ENCODE results near the gene AFDN. TPM values are rescaled to one million over a fixed set of nuclear protein-coding genes. Genes with fewer than 3 reads are reported as not detected.

AFDN gene
- total RNA-seq, 3 donors from 2014 or later, result 93.1 to 292 (median 170) TPM

GRCh38 chr6:167795874-167796191 is 30.9 kb upstream of the AFDN start:
- Histone ChIP-seq H3K27ac (peak overlapping the region in 1 of 2 donors; percentile 63), H3K4me3 (peak overlapping the region; percentile 34 to 66 (median 41)), H3K4me1 (peaks cover 3 to 10% of the 10 kb centered on the region in 2 donors), H3K36me3 (no peaks in the 10 kb centered on the region), H3K27me3 (no peaks in the 10 kb centered on the region), H3K9me3 (no peaks in the 10 kb centered on the region)
- DNase-seq (ENCODE audit: low spot score in 2 of 2), result no peak
- intact Hi-C loops (cut with DNase I; ENCODE audit: low total_unique reads), result no loop called here
- TF ChIP-seq CTCF (IDR thresholded peaks at IDR 0.05) (no peak), POLR2A (IDR thresholded peaks at IDR 0.05) (no peak), POLR2AphosphoS5 (IDR thresholded peaks at IDR 0.05) (no peak)

GRCh38 chr6:167796192-167796981 is 30.3 kb upstream of the AFDN start:
- H3K36me3 ChIP-seq, result no peaks in the 10 kb centered on the region
- H3K27me3 ChIP-seq, result no peaks in the 10 kb centered on the region
- peak overlapping the region in 1 of 2 donors; percentile 63 for H3K27ac ChIP-seq
- intact Hi-C loops (cut with DNase I; ENCODE audit: low total_unique reads), result no loop called here
- no peak for TF ChIP-seq POLR2AphosphoS5 (IDR thresholded peaks at IDR 0.05)
- no peak for TF ChIP-seq CTCF (IDR thresholded peaks at IDR 0.05)
- TF ChIP-seq POLR2A (IDR thresholded peaks at IDR 0.05), result no peak
- H3K9me3 ChIP-seq, result no peaks in the 10 kb centered on the region
- H3K4me1 ChIP-seq, result peaks cover 3 to 10% of the 10 kb centered on the region in 2 donors
- H3K4me3 ChIP-seq, result peak overlapping the region; percentile 34 to 66 (median 41)
- DNase-seq (ENCODE audit: low spot score in 2 of 2), result peak; percentile 57 to 75

GRCh38 chr6:167797011-167797471 is 29.7 kb upstream of the AFDN start:
- DNase-seq (ENCODE audit: low spot score in 2 of 2), result no peak
- no peaks in the 10 kb centered on the region for H3K9me3 ChIP-seq
- TF ChIP-seq POLR2A (IDR thresholded peaks at IDR 0.05) (no peak), CTCF (IDR thresholded peaks at IDR 0.05) (no peak), POLR2AphosphoS5 (IDR thresholded peaks at IDR 0.05) (no peak)
- H3K36me3 ChIP-seq, result no peaks in the 10 kb centered on the region
- intact Hi-C loops (cut with DNase I; ENCODE audit: low total_unique reads), result no loop called here
- H3K4me3 ChIP-seq, result peak overlapping the region; percentile 34 to 66 (median 41)
- H3K27ac ChIP-seq, result peak overlapping the region in 1 of 2 donors; percentile 63
- peaks cover 3 to 10% of the 10 kb centered on the region in 2 donors for H3K4me1 ChIP-seq
- H3K27me3 ChIP-seq, result no peaks in the 10 kb centered on the region

- Histone ChIP-seq H3K4me3 (peak overlapping the region in 1 of 3 donors; percentile 66), H3K27me3 (no peaks in the 10 kb centered on the region), H3K36me3 (no peaks in the 10 kb centered on the region), H3K27ac (no peak overlapping the region), H3K4me1 (peaks cover 3 to 10% of the 10 kb centered on the region in 2 donors), H3K9me3 (no peaks in the 10 kb centered on the region)
- intact Hi-C loops (cut with DNase I; ENCODE audit: low total_unique reads), result no loop called here
- TF ChIP-seq CTCF (IDR thresholded peaks at IDR 0.05) (no peak), POLR2AphosphoS5 (IDR thresholded peaks at IDR 0.05) (no peak), POLR2A (IDR thresholded peaks at IDR 0.05) (no peak)
- DNase-seq (ENCODE audit: low spot score in 2 of 2), result no peak
These were observed 29.0 kb upstream of the AFDN start for GRCh38 chr6:167797476-167798265.

- no peaks in the 10 kb centered on the region for H3K27me3 ChIP-seq
- TF ChIP-seq CTCF (IDR thresholded peaks at IDR 0.05) (no peak), POLR2A (IDR thresholded peaks at IDR 0.05) (no peak), POLR2AphosphoS5 (IDR thresholded peaks at IDR 0.05) (no peak)
- no peak for DNase-seq (ENCODE audit: low spot score in 2 of 2)
- peaks cover 3 to 10% of the 10 kb centered on the region in 2 donors for H3K4me1 ChIP-seq
- H3K4me3 ChIP-seq, result no peak overlapping the region
- H3K36me3 ChIP-seq, result no peaks in the 10 kb centered on the region
- H3K9me3 ChIP-seq, result no peaks in the 10 kb centered on the region
- peak overlapping the region in 1 of 2 donors; percentile 71 for H3K27ac ChIP-seq
- intact Hi-C loops (cut with DNase I; ENCODE audit: low total_unique reads), result no loop called here
These were observed 28.3 kb upstream of the AFDN start for GRCh38 chr6:167798453-167798852.
